ENCODE results near the gene RECQL. TPM values are rescaled to one million over a fixed set of nuclear protein-coding genes. Genes with fewer than 3 reads are reported as not detected.
"Not testable (repeated sequence)": the region's sequence is repeated elsewhere in the genome, so short reads cannot be mapped to it uniquely, and the experiment has no call there.

The RECQL gene
- total RNA-seq, 2 experiments from 2014 or later: 64.4 to 92.8 TPM

GRCh38 chr12:21419009-21419699, 82.3 kb downstream of the RECQL start:
- DNase-seq; H3K9me3 Mint-ChIP-seq (ENCODE audit: low read depth); H3K36me3 Mint-ChIP-seq (ENCODE audit: low read depth); H3K4me1 Mint-ChIP-seq; CTCF ChIA-PET; intact Hi-C loops (cut with DNase I, micrococcal nuclease); H3K27ac Mint-ChIP-seq; ATAC-seq; H3K4me3 Mint-ChIP-seq; POLR2A ChIA-PET: not testable (repeated sequence)
- peaks cover 17% of the 10 kb centered on the region for H3K27me3 Mint-ChIP-seq

Other genes starting within 250 kb of the RECQL start
- not detected for gene SLCO1A2, start 166.7 kb downstream of the RECQL start, total RNA-seq
- not detected for gene IAPP, start 128.7 kb downstream of the RECQL start, total RNA-seq
- 10 to 100 TPM; 27.4 to 34.6 TPM for gene PYROXD1, start 64.0 kb downstream of the RECQL start, total RNA-seq
- gene GOLT1B, start 154 bp upstream of the RECQL start, total RNA-seq: 10 to 100 TPM; 25.6 to 31.2 TPM
- gene SPX, start 24.7 kb upstream of the RECQL start, total RNA-seq: under 1 TPM; 0.16 to 0.61 TPM
- not detected for gene GYS2, start 103.2 kb upstream of the RECQL start, total RNA-seq
- 1,000 to 10,000 TPM in 1 of 2 experiments, 100 to 1,000 TPM in 1; 918 to 1,852 TPM for gene LDHB, start 156.2 kb upstream of the RECQL start, total RNA-seq

Data from activated CD4-positive, alpha-beta T cell treated with anti-CD3 and anti-CD28 coated beads for 36 hours (primary cell).